ENCODE measurements around the gene DNTT.

Gene DNTT

DNA sequence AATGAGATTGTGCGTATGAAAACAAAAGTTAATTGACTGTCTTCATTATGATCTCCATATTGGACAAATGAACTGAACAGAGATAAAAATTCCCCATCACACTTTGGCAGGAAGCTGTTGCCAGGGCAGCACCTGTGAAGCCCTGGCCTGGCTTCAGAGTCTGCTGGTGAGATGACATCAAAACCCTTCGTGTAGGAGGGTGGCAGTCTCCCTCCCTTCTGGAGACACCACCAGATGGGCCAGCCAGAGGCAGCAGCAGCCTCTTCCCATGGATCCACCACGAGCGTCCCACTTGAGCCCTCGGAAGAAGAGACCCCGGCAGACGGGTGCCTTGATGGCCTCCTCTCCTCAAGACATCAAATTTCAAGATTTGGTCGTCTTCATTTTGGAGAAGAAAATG is at the start of gene DNTT:
Gene DNTT (plus strand): TSS at position 205 of the 400 bp plus-strand sequence. CDS start 64 bp downstream, at position 269.
- no peak for DNase-seq (ENCODE audit: low read depth in 2 of 2)

- DNase-seq (ENCODE audit: low read depth in 2 of 2), result no peak
Measured at GRCh38 chr10:96254976-96255375, 49.3 kb upstream of the DNTT start.

- no peak for DNase-seq (ENCODE audit: low read depth in 2 of 2)
Measured at GRCh38 chr10:96255549-96256333, 48.5 kb upstream of the DNTT start.

GRCh38 chr10:96257944-96258343 is 46.3 kb upstream of the DNTT start:
- DNase-seq (ENCODE audit: low read depth in 2 of 2), result no peak

DNA sequence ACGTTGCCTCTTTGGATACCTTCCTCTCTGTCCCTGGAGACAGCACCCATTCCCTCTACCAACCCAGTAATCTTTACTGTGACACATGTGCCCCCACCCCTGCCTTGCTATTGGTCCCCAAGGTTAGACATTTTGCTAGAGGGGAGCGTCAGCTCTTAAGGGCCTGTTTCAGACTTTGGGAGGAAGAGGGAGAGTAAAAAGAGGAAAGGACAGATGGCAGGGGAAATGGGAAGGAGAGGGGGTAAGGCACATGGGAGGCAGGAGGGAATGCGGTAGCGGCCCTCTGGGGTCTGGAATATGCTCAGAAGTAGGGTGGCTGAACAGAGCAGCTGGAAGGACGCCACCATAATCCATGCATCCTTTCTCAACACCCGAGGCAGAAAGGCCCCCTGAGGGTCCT is 45.1 kb upstream of the DNTT start:
- DNase-seq (ENCODE audit: low read depth in 2 of 2), result no peak

GRCh38 chr10:96260014-96260413 is 44.2 kb upstream of the DNTT start:
- DNase-seq (ENCODE audit: low read depth in 2 of 2), result no peak

DNA sequence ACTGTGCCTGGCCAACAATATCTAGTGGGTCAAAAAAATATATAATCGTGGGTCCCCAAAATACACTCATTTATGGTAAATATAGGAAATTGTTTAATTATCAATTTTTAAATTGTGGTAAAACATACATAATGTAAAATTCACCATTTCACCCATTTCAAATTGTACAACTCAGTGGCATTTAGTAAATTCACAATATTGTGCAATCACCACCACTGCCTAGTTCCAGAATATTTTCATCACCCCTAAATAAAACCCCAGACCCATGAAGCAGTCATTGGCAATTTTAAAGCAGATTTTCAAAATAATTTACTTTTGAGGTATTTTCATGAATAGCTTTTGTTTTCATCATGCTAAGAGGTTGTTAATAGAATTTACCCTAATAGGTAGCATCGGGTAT is 43.1 kb upstream of the DNTT start:
- DNase-seq (ENCODE audit: low read depth in 2 of 2), result no peak

- DNase-seq (ENCODE audit: low read depth in 2 of 2), result no peak
Measured at GRCh38 chr10:96261930-96262329, 42.3 kb upstream of the DNTT start.

DNA sequence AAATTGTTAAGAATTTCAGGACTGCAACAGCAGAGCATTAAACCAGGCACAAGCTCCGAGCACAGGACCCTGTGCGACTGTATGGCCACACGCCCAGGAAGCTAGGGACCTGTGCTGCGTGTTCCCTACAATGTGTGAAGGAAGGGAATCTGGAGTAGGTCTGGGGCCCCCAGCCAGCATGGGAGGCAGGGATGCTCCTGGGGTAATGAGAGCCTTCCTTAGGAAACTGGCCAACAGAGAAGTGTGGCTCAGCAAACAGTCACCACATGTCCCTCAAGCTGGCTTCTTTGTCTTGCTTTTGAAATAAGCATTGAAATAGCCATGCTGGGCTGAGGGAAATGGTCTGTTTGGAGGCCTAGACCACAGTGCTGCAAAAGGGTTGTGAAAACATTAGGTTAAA is 41.1 kb upstream of the DNTT start:
- no peak for DNase-seq (ENCODE audit: low read depth in 2 of 2)

- DNase-seq (ENCODE audit: low read depth in 2 of 2), result no peak
Measured at GRCh38 chr10:96263669-96264068, 40.6 kb upstream of the DNTT start.

GRCh38 chr10:96264938-96265337 is 39.3 kb upstream of the DNTT start:
- no peak for DNase-seq (ENCODE audit: low read depth in 2 of 2)

DNA sequence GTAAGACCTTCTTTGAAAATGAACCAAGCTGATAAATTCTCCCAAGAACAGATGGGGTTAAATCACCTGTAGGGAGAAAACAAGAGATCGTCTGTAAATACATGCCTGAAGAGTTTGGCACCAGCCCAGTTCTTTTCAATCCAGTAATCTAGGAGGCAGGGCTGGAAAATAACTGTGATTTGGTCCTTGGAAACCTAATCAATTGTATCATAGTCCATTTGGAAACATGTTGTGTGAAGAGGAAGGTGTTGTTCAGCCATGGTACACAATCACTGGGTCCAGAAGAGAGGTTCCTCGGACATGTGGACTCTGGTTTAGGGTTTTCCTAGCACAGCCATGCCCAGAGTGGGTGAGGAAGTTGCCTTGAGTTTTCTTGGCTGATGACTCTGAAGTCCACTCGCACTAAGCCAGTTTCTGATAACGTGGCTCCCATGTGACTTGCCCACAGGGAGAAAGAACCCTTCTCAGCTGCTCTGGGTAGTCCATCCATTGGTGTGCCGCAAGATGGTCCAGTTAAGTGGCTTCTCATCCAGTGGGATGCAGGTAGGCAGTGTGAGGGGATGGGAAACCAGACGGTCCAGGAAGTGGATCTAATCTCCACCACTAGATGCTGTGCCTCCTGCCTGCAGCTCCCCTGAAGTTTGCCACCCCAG is 38.0 kb upstream of the DNTT start:
- no peak for DNase-seq (ENCODE audit: low read depth in 2 of 2)

DNA sequence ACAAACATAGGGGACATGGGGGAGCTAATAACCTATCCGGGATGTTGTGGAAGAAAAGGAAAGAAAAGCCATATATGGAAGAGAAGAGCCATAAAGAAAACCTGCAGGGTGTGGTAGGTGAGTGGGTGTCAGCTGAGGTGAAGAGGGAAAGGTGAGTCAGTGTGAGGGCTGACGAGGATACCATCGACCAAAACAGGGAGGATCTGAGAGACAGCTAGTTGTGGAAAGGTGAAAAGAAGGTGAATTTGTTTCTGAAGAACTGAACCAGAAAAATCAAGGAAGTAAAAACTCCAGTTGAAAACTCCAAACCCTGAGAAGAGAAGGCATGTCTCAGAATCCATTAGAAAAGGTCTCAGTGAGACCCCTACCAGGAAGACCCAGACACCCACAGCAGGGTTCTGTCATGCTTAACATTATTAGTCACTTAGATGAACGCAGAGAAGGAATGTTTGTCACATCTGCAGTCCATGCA is 37.0 kb upstream of the DNTT start:
- DNase-seq (ENCODE audit: low read depth in 2 of 2), result no peak

GRCh38 chr10:96268341-96268909 is 35.8 kb upstream of the DNTT start:
- no peak for DNase-seq (ENCODE audit: low read depth in 2 of 2)

- DNase-seq (ENCODE audit: low read depth in 2 of 2), result no peak
Measured at GRCh38 chr10:96269438-96270300, 34.6 kb upstream of the DNTT start.

GRCh38 chr10:96270571-96270970 is 33.7 kb upstream of the DNTT start:
- DNase-seq (ENCODE audit: low read depth in 2 of 2), result no peak

DNA sequence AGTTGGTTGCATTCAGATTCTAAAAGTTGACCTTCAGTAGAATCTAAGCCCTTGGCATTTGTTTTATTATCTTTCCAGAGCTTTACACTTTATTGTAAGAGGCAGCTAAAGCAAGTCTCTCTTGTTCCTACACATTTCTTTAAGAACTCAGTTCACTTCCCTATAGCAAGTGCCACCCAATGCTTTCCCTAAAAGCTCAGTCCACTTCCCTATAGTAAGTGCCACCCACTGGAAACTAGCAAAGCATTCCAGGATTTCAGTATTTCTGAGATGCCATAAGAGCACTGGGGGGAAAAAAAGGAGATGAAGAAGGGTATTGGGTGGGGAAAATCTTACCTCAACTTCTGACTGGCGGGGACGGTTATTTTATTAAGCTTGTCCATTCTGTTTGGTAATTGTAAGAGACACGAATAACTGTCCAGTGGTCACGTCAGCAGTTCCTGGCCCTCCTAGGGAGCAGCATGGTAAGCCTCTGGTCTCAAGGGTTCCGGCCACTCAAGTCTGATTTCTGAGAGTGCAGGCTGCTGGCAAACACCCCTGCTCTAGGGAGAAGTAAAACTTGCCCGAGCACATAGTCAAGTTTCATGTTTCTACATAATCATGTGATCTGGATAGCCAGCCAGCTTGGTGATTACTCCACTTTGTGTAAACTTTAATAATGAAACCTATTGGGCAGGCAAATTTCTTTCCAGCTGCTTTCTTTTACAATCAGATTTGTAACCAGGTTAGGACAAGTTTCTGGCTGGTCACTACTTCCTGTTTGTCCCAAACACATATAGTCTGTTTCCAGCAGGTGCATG is 33.0 kb upstream of the DNTT start, which contains the start of gene BLNK:
Gene BLNK (minus strand): TSS at position 554 of the 800 bp plus-strand sequence. CDS start 171 bp downstream, at position 383.
- DNase-seq (ENCODE audit: low read depth in 2 of 2), result no peak

DNA sequence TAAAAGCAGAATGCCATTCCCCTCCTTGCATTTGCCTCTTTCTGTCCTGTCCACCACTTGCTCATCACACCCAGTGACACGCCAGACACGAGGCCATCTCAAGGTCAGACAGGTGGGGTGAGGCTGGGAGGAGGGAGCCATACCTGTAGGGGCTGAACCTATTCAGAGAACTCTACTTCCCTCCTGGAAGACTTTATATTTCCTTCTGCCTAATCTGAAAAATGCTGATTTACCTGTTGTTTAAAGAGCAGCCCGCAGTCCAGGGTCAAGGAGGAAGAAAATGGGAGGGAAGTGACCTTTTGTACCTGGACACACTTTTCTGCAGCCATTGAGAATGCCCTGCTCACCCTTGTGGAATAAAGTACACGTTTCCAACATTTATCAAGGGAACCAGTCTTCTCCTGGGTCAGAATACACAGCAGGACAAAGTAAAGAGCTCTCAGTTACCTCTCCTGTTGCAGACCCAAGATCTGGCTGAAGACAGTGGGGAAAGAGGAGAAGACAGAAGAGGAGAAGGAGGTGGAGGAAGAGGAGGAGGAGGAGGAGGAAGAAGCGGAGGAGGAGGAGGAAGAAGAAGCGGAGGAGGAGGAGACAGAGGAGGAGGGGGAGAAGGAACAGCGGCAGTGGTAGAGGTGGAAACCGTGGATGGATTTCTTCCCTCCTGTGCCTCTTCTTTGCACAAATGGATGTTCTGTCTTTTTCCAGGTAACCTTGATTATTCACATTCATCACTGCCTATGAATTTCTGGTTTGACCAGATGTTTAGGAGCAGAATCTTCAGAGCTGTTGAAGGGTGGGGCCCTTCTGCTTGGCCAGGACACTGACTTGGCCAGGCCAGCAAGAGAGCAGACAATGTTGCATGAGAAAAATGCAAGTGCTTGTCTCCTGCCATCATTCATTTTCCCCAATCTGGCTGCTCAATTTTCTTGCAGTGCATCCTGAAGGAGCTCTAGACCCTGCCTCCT is 31.6 kb upstream of the DNTT start:
- DNase-seq (ENCODE audit: low read depth in 2 of 2), result no peak

DNA sequence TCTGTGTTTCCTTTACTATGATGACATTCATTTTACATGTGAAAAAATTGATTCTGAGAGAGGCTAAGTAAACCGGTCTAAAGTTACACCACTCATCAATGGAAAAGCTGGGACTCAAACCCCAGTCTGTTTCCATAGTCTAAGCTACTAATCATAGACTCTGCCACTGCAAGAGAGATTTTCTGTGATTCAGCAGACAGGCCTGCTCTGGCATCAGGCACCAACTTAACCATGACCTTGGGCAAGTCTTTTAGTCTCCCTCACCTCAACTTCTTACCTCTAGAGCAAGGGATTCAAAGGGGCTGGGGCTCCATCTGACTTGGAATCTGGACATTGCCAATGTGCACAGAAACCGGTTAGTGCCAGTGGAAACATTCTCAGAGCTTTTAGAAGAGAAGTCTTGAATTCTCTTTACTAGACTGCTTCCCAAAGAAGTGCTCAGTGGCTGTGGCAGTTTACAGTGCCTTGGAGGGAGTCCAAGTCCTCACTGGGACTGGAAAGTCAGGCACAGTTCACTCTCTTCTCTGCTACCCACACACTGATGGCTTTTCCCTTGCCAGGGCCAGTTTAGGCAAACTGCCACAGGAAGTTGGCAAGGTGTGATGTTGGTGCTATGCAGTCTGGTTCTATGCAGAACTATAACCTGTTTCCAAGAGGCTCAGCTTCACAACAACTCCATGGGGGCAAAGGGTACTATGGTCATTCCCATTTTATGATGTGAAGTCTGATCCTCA is 28.4 kb upstream of the DNTT start:
- DNase-seq (ENCODE audit: low read depth in 2 of 2), result no peak

Data from activated CD8-positive, alpha-beta memory T cell treated with anti-CD3 and anti-CD28 coated beads for 4 hours (primary cell).